Heart left ventricle (tissue), 16 donors: Measurements from ENCODE around the gene CACNA2D3. TPM values are rescaled to one million over a fixed set of nuclear protein-coding genes. Genes with fewer than 3 reads are reported as not detected.

Source experiments
- ATAC-seq, 4 donors: fragments of 200-7000 bp; cut with Tn5 transposase; one replicate each; pipeline ENCODE4 v1.9.1; 2020 to 2022; ENCODE audit warnings: moderate library complexity in 4 of 4, mild to moderate bottlenecking in 3 of 4, moderate number of reproducible peaks in 1 of 4
- DNase-seq, 5 donors: peaks; one replicate each; pipeline ENCODE4 v3.0.0-alpha.2; 2020
- H3K27ac ChIP-seq, 12 donors: fragments of 200-600 bp; sonication (generic) in 4 of 12; one replicate each; pipeline versions ENCODE4 v1.5.0 to v1.8.0; 2016 to 2022; ENCODE audit warnings: mild to moderate bottlenecking in 2 of 12
- H3K27me3 ChIP-seq, 9 donors: fragments of 200-600 bp; sonication (generic) in 2 of 9; one replicate each; pipeline versions ENCODE4 v1.5.1 to v1.8.0; 2016 to 2022; ENCODE audit warnings: mild to moderate bottlenecking in 3 of 9
- H3K36me3 ChIP-seq, 9 donors: fragments of 200-600 bp; sonication (generic) in 2 of 9; one replicate each; pipeline versions ENCODE4 v1.5.0 to v1.8.0; 2018 to 2022; ENCODE audit warnings: mild to moderate bottlenecking in 2 of 9
- H3K4me1 ChIP-seq, 12 donors: fragments of 200-600 bp; sonication (generic) in 4 of 12; one replicate each; pipeline versions ENCODE4 v1.5.0 to v1.8.0; 2016 to 2022; ENCODE audit warnings: mild to moderate bottlenecking in 3 of 12
- H3K4me3 ChIP-seq, 12 donors: fragments of 200-600 bp; sonication (generic) in 4 of 12; one replicate each; pipeline versions ENCODE4 v1.5.0 to v1.8.0; 2017 to 2022; ENCODE audit warnings: mild to moderate bottlenecking in 9 of 12, moderate library complexity in 4 of 12
- H3K9me3 ChIP-seq, 12 donors: fragments of 200-600 bp; sonication (generic) in 4 of 12; one replicate each; pipeline versions ENCODE4 v1.5.0 to v1.8.0; 2016 to 2022; ENCODE audit warnings: mild to moderate bottlenecking in 1 of 12
- POLR2A ChIP-seq, 2 donors: fragments of 450-650 bp; IDR thresholded peaks; one replicate each; pipeline ENCODE4 v1.6.1; 2017; ENCODE audit warnings: antibody characterized with exemption in 2 of 2, mild to moderate bottlenecking in 2 of 2, moderate library complexity in 2 of 2
- WGBS, 4 donors: extraction: QIAGEN DNeasy Blood & Tissue Kit in 2 of 4; methylation state at CpG; one replicate each; pipeline versions ENCODE4 v1.1.5 to v1.1.7; 2013 to 2018; 5-methylcytosine and 5-hydroxymethylcytosine counted together
- intact Hi-C, 10 donors: fragments of 100-400 bp; cut with DNase I; formaldehyde crosslinking; loops; one replicate each; pipeline versions ENCODE4 v1.11.1 to v1.14.2; 2022
- polyA plus RNA-seq, 2 donors: library from polyadenylated mRNA; stranded (reverse); fragments of 200-250 nt; gene quantifications; one replicate each; pipeline ENCODE4 v1.2.3, GENCODE V29; 2013
- total RNA-seq, 9 donors: library from RNA; depleted of rRNA in 2 of 9; stranded (reverse); fragments of >200 nt in 2 of 9; fragmentation: NEBNext Ultra II Directional in 3 of 9; extraction: Animal tissue kit (Norgen Biotek cat#: 25700) in 3 of 9; gene quantifications; one replicate each; pipeline versions ENCODE4 v1.1.0 to v1.2.4, GENCODE V29; 2016 to 2023
- TF ChIP-seq, protein P1 (sequence below), 12 donors: fragments of 200-600 bp; sonication (generic) in 4 of 12; IDR thresholded peaks; one replicate each; pipeline versions ENCODE4 v1.5.0 to v1.8.0; 2018 to 2022; ENCODE audit warnings: antibody characterized with exemption in 12 of 12, mild to moderate bottlenecking in 5 of 12
- donor health status: ischemic (EF 13 %, LVEDD 7.1; RV severe dilation, severe dysfunction).
- donor health status: healthy with polysubstance abuse.
- donor health status: DM: no; HTN: yes; CAD: no.
- donor health status: DM: no; HTN: no; CAD: no.
- donor health status: ischemic (EF 25% LVEDD 6.9; RV normal size, moderate dysfunction).
- donor health status: ischemic (EF 25% LVEDD 5.7; RV mildly dilated, moderate dysfunction).
- donor health status: healthy.
- donor health status: DM: yes; HTN: yes; CAD: no.
- donor health status: ischemic (EF 35%, LVEDD 5.7; RV mildly dilated, moderate dysfunction).
- donor health status: nonischemic (EF 11% LVEDD 7.7; RV severe dilation, severe dysfunction).
- donor health status: DM: yes; HTN: yes; CAD: no.
- donor health status: PGD.
- donor health status: ischemic (EF 29% LVEDD 5.4; RV normal size, mild dysfunction).
- donor health status: nonischemic (EF 23%, LVEDD 6.1; RV moderate dilation, normal function).

The CACNA2D3 gene
- total and polyA plus RNA-seq, 11 donors, result 0.17 to 25.1 (median 12.8) TPM

DNA sequence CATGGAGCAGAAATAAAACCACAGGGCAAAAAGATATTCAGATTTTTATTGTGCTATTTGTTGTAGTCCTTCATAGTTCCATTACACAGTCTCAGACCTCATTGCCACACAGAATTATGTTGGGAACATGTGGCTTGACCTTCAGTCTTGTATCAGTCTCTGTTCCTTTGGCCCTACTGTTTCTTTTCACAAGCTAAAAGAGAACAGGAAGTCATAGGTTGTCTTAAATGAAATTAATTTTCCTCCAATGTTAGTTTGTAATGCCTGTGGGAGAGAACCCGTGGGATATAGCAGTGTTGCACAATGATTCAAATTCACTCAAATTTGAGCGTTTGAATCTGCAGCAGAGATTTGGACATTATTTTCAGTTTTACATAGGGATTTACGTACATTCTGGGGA is 445.6 kb downstream of the CACNA2D3 start:
- DNase-seq, result no peak
- Histone ChIP-seq H3K27me3 (no peaks in the 10 kb centered on the region), H3K4me3 (no peak overlapping the region), H3K9me3 (no peaks in the 10 kb centered on the region), H3K27ac (no peak overlapping the region), H3K4me1 (no peaks in the 10 kb centered on the region), H3K36me3 (no peaks in the 10 kb centered on the region)
- no peak for ATAC-seq
- intact Hi-C loops, result no loop called here
- WGBS, 4 donors, result 64 to 76% (median 72%) methylated on average over 3 of the region's 3 CpGs
- TF ChIP-seq POLR2A (IDR thresholded peaks at IDR 0.05), result no peak
- TF ChIP-seq, protein P1, sequence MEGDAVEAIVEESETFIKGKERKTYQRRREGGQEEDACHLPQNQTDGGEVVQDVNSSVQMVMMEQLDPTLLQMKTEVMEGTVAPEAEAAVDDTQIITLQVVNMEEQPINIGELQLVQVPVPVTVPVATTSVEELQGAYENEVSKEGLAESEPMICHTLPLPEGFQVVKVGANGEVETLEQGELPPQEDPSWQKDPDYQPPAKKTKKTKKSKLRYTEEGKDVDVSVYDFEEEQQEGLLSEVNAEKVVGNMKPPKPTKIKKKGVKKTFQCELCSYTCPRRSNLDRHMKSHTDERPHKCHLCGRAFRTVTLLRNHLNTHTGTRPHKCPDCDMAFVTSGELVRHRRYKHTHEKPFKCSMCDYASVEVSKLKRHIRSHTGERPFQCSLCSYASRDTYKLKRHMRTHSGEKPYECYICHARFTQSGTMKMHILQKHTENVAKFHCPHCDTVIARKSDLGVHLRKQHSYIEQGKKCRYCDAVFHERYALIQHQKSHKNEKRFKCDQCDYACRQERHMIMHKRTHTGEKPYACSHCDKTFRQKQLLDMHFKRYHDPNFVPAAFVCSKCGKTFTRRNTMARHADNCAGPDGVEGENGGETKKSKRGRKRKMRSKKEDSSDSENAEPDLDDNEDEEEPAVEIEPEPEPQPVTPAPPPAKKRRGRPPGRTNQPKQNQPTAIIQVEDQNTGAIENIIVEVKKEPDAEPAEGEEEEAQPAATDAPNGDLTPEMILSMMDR (IDR thresholded peaks at IDR 0.05), result no peak

DNA sequence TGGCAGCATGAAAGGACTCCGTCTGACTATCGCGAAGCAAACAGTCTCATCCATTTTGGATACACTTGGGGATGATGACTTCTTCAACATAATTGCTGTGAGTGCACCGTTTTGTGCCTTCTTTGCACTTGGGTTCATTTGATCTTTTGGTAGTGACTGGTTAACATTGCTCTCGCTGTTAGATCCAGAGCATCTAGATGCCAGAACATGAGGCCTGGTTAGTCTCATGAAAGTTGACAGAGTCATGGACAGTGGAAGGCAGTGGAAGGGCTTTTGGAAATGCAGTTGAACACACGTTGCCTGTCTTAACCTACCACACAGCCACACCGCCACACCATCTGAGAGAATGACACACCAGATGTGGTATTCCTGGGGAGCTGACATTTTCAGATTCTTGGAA is 447.7 kb downstream of the CACNA2D3 start:
- no peak overlapping the region for H3K27ac ChIP-seq
- intact Hi-C loops, result no loop called here
- no peak overlapping the region for H3K4me3 ChIP-seq
- WGBS, 4 donors, result 74 to 83% (median 75%) methylated on average over 7 of the region's 7 CpGs
- no peak for DNase-seq
- H3K4me1 ChIP-seq, result no peaks in the 10 kb centered on the region
- no peaks in the 10 kb centered on the region for H3K27me3 ChIP-seq
- H3K36me3 ChIP-seq, result no peaks in the 10 kb centered on the region
- no peaks in the 10 kb centered on the region for H3K9me3 ChIP-seq
- no peak for ATAC-seq
- TF ChIP-seq, protein P1 (IDR thresholded peaks at IDR 0.05), result no peak
- TF ChIP-seq POLR2A (IDR thresholded peaks at IDR 0.05), result no peak

DNA sequence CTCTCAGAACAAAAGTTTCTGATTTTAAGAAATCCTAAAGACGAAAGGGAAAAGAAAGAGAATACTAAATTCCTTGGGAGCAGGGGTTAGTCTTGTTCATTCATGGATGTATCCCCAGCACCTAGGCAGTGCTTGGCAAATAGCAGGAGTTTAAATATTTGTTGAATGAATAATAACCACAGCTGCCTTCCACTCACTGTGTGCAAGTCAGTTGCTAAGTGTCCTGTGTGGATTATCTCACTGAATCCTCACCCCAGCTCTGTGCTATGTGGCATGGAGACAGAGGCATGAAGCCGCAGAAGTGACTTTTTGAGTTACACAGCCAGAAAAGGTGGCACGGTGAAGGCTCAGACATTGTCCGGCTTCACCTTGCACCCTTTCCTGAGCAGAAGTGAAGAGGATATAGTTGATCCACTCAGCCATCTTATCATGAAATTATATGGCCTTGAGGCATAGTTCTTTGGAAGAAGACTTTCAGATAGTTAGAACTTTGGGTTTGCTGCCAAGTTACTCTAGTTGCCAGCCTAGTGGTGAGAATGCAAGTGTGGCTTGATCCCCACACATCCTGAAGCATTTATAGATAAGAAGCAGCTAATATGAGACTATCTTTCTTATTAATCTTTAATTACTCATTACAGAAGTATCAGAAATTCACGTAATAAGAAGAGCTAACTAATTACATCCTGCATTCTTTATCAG is 450.0 kb downstream of the CACNA2D3 start:
- intact Hi-C loops, result no loop called here
- TF ChIP-seq, protein P1 (IDR thresholded peaks at IDR 0.05), result no peak
- TF ChIP-seq POLR2A (IDR thresholded peaks at IDR 0.05), result no peak
- DNase-seq, result no peak

DNA sequence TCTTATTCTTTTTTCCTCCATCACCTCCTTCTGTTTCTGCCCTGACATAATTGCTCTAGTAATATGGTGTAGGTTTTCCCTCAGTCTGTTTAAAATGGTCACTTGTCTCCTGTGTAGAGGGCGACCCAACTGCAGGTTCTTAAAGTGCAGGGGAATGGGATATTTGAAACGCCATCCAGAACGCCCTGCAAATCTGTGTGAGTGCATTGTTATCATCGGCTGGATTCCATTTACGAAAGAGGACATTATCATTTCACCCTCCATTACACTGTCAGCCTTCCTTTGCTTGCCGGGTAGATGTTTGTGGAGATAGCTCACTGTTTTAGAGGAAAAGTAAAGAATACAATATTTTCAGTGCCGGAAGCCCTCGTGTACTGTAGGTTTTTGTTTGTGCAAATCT is 451.5 kb downstream of the CACNA2D3 start:
- TF ChIP-seq POLR2A (IDR thresholded peaks at IDR 0.05), result no peak
- TF ChIP-seq, protein P1 (IDR thresholded peaks at IDR 0.05), result no peak
- intact Hi-C loops, result no loop called here
- no peaks in the 10 kb centered on the region for H3K36me3 ChIP-seq
- WGBS, 4 donors, result 39 to 52% (median 45%) methylated on average over 8 of the region's 8 CpGs
- no peaks in the 10 kb centered on the region for H3K4me1 ChIP-seq
- H3K4me3 ChIP-seq, result no peak overlapping the region
- DNase-seq (no peak), ATAC-seq (no peak)
- no peaks in the 10 kb centered on the region for H3K9me3 ChIP-seq
- H3K27me3 ChIP-seq, result no peaks in the 10 kb centered on the region
- no peak overlapping the region for H3K27ac ChIP-seq

More for the DNA sequence above, 450.0 kb downstream of the CACNA2D3 start:
- no peaks in the 10 kb centered on the region for H3K36me3 ChIP-seq
- no peak overlapping the region for H3K4me3 ChIP-seq
- H3K27ac ChIP-seq, result no peak overlapping the region
- H3K27me3 ChIP-seq, result no peaks in the 10 kb centered on the region
- no peak for ATAC-seq
- no peaks in the 10 kb centered on the region for H3K9me3 ChIP-seq
- H3K4me1 ChIP-seq, result no peaks in the 10 kb centered on the region
- WGBS, 4 donors, result 85 to 93% (median 89%) methylated on average over 5 of the region's 5 CpGs
